Progenitor cell of endocrine pancreas (in vitro differentiated cells): ENCODE results near the gene ARMC6. TPM values are rescaled to one million over a fixed set of nuclear protein-coding genes. Genes with fewer than 3 reads are reported as not detected.

ENCODE experiments used
- DNase-seq: peaks from one replicate; pipeline ENCODE4 v3.0.0; 2021; ENCODE audit warnings: low spot score; ENCODE audit not compliant: unreplicated experiment
- H3K27ac Mint-ChIP-seq: 2 replicates; pipeline ENCODE4 v1.8.0; 2021; ENCODE audit warnings: mild to moderate bottlenecking, moderate library complexity, mixed read lengths
- H3K27me3 Mint-ChIP-seq: 2 replicates; pipeline ENCODE4 v1.8.0; 2021; ENCODE audit warnings: mixed read lengths
- H3K36me3 Mint-ChIP-seq: 2 replicates; pipeline ENCODE4 v1.8.0; 2022; ENCODE audit warnings: mixed read lengths; ENCODE audit not compliant: insufficient read depth
- H3K4me1 Mint-ChIP-seq: 2 replicates; pipeline ENCODE4 v1.8.0; 2021; ENCODE audit warnings: low read depth, mixed read lengths
- H3K4me3 Mint-ChIP-seq: 2 replicates; pipeline ENCODE4 v1.8.0; 2021; ENCODE audit warnings: low read depth, mild to moderate bottlenecking, moderate library complexity, mixed read lengths
- H3K9me3 Mint-ChIP-seq: 2 replicates; pipeline ENCODE4 v1.8.0; 2021; ENCODE audit warnings: low read depth, mixed read lengths
- total RNA-seq: library from RNA; stranded (reverse); gene quantifications from 2 replicates; pipeline ENCODE4 v1.2.1, GENCODE V29; 2021
- TF ChIP-seq, protein P1 (sequence below): fragments of 200-600 bp; sonication (generic); IDR thresholded peaks from one replicate; pipeline ENCODE4 v1.5.0; 2021; ENCODE audit warnings: antibody characterized with exemption, mild to moderate bottlenecking; ENCODE audit not compliant: unreplicated experiment

The ARMC6 gene
- total RNA-seq, 1 donor from 2014 or later: 33.5 TPM

DNA sequence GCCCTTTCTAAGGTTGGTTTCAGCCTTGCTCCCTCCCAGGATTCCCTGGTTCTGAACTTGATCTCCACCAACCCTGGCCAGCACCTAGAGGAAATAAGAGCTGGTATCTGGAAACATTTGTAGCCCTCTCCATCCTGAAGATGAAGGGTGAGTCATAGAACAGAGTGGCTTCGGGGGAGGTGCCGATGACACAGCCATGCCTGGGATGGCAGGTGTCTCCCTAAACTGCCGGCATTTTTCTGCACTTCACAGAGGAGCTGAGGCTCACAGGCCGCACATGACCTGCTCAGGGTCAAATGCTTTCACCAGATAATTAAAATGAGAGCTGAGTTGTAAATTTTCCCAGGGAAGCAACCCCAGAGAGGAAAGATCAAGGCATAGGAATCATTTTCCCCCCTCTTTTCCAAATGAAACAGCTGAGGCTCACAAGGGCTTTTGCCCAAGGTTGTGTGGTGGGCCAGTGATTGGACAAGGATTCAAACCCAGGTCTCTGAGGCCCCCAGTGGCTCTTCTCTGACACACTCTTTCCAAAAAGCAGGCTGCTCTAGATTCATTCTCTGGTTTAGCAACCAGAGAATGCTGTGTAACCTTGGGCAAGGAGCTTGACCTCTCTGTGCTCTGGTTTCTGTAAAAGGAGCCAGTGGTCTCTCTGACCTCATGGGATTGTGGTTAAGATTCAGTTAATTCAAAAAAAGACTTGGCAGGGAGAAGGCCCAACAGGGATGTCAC, 29.2 kb downstream of the ARMC6 start:
- peak overlapping the region; percentile 74 for H3K4me3 Mint-ChIP-seq

GRCh38 chr19:19063183-19064097, 30.0 kb downstream of the ARMC6 start, which contains the start of gene SLC25A42:
SLC25A42 (plus strand) TSS chr19:19063994; CDS start chr19:19096125, 32,131 bp downstream.
- H3K9me3 Mint-ChIP-seq: no peaks in the 10 kb centered on the region
- H3K27ac Mint-ChIP-seq: peak within 1 kb of the TSS; percentile 81
- DNase-seq: peak; percentile 99
- H3K4me1 Mint-ChIP-seq: peaks cover 11% of the 10 kb centered on the region
- peaks cover 2% of the 10 kb centered on the region for H3K36me3 Mint-ChIP-seq
- TF ChIP-seq, protein P1, sequence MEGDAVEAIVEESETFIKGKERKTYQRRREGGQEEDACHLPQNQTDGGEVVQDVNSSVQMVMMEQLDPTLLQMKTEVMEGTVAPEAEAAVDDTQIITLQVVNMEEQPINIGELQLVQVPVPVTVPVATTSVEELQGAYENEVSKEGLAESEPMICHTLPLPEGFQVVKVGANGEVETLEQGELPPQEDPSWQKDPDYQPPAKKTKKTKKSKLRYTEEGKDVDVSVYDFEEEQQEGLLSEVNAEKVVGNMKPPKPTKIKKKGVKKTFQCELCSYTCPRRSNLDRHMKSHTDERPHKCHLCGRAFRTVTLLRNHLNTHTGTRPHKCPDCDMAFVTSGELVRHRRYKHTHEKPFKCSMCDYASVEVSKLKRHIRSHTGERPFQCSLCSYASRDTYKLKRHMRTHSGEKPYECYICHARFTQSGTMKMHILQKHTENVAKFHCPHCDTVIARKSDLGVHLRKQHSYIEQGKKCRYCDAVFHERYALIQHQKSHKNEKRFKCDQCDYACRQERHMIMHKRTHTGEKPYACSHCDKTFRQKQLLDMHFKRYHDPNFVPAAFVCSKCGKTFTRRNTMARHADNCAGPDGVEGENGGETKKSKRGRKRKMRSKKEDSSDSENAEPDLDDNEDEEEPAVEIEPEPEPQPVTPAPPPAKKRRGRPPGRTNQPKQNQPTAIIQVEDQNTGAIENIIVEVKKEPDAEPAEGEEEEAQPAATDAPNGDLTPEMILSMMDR: no peak
- peak within 1 kb of the TSS; percentile 74 for H3K4me3 Mint-ChIP-seq
- peaks cover 10% of the 10 kb centered on the region for H3K27me3 Mint-ChIP-seq

More for the DNA sequence above, 29.2 kb downstream of the ARMC6 start:
- H3K27me3 Mint-ChIP-seq: peaks cover 10% of the 10 kb centered on the region
- peak overlapping the region; percentile 55 for H3K27ac Mint-ChIP-seq
- DNase-seq: no peak
- H3K9me3 Mint-ChIP-seq: no peaks in the 10 kb centered on the region
- H3K4me1 Mint-ChIP-seq: peaks cover 11% of the 10 kb centered on the region
- TF ChIP-seq, protein P1: no peak
- peaks cover 2% of the 10 kb centered on the region for H3K36me3 Mint-ChIP-seq

- H3K36me3 Mint-ChIP-seq: peaks cover 2% of the 10 kb centered on the region
- H3K27ac Mint-ChIP-seq: peak overlapping the region; percentile 81
- H3K4me1 Mint-ChIP-seq: peaks cover 11% of the 10 kb centered on the region
- TF ChIP-seq, protein P1: peak; percentile 50
- no peak for DNase-seq
- peaks cover 10% of the 10 kb centered on the region for H3K27me3 Mint-ChIP-seq
- H3K9me3 Mint-ChIP-seq: no peaks in the 10 kb centered on the region
- H3K4me3 Mint-ChIP-seq: peak overlapping the region; percentile 74
These were observed 30.8 kb downstream of the ARMC6 start for GRCh38 chr19:19064098-19064722.

DNA sequence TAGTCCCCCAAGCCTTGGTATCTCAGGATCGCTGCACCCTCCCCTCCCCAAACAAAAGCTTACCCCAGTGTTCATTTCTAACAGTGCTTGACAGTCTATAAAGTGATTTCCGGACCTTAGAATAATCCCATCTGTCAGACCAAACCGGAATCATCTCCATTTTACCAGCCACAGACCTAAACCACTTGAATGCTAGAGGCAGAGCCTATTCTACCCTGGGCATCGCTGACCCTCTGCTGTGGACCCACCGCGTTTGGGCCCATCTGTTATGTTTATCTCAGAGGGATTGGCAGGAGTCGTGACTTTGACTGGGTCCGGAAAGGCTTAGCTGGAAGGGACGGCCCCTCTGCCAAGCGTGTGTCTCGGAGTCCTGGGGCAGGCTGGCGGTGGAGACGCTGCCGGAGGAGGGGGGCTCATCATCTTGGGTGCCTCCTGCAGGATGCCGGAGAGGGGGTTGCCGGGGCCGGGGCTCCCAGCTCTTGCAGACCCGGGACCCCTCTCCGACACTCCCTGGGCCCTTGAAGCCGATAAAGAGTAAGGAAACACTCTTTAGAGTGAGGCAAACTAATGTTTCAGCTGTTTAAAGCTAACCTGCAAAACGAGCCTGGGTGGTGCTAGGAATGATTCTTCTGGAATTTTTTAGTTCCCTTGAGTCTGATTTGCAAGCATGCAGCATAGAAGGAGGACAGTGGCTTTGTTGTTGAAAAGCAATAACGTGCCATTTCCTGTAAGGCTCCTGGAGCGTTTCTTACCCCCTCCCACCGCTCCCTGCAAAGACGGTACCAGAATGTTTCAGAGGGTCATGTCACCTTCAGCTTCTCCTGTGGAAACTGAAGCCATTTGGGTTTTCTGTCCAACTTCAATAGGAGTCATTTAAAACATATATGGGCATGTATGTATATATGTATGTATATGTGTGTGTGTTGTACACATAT, 31.7 kb downstream of the ARMC6 start:
- peaks cover 10% of the 10 kb centered on the region for H3K27me3 Mint-ChIP-seq
- H3K27ac Mint-ChIP-seq: no peak overlapping the region
- TF ChIP-seq, protein P1: no peak
- H3K9me3 Mint-ChIP-seq: no peaks in the 10 kb centered on the region
- peaks cover 11% of the 10 kb centered on the region for H3K4me1 Mint-ChIP-seq
- no peaks in the 10 kb centered on the region for H3K36me3 Mint-ChIP-seq
- no peak for DNase-seq
- H3K4me3 Mint-ChIP-seq: peak overlapping the region; percentile 74
